ENCODE data around the gene FGFBP3.
A peak's percentile ranks its signal among the peaks of the same experiment; 100 is the strongest.
"Not testable (repeated sequence)": the region's sequence is repeated elsewhere in the genome, so short reads cannot be mapped to it uniquely, and the experiment has no call there.

Gene FGFBP3

DNA sequence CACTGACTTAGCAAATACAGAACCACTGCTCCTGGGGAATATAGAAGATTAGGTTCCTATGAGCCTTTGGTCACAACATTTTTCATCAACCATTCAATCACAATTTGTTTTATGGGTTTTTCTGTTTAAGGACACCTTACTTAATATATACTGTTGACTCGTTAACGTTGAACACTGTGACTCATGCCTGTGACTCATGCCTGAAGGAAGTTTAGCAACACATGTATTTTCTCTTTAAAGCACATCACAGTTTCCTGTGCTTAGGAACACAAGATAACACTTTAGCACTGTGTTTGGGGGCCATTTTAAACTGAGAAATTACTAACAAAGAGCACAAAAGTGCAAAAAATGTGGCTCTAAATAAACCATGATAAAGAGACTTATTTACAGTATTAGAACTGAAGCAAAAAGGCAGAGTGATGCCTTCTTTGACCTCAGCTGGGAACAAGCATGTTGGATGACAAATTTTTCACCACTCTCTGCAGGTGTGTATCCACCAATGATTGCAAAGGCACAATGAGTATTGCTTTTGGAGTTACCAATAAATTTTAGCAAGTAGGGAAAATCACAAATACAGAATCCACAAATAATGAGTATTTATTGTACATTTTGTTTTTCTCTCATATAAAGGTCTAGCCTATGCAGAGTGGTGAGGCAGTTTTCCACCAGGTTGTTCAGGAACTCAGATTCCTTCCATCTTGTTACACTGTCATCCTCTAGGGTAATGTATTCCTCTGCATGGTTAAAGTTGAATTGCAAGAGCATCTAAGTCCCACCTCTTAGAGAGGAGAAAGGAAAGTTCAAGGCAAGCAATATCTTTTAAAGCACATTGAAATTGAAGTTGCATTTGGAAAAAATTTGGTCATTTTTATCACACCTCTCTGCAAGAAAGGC, 7.3 kb downstream of the FGFBP3 start:
- peak in 1 of 2 donors; percentile 21 for DNase-seq (ENCODE audit: low read depth in 2 of 2, low spot score in 1 of 2)

- no peak for DNase-seq (ENCODE audit: low read depth in 2 of 2, low spot score in 1 of 2)
These were observed 11.9 kb downstream of the FGFBP3 start for GRCh38 chr10:91897421-91897820.

DNA sequence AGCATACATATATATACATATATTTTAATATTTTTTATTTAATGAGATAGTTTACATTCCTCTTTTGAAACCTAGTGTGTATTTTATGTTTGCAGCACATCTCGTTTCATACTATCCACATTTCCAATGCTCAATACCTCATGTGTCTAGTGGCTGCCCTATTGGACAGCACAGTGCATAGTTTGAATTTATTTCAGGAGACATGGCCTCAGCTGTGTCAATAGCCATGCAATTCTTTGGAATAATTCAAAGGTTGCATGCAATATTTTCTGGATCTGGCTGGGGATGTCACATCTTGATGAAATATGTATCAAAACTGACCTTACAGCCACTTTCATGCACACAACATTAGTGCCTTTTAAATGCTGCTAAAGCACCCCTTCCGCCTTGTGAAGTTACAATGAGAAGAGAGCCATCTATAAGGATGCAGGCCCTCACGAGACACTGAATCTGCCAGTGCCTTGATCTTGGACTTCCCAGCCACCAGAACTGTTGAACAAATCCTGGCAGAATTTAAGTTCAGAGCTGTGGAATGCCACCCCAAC, 13.0 kb downstream of the FGFBP3 start:
- DNase-seq (ENCODE audit: low read depth in 2 of 2, low spot score in 1 of 2), result no peak

- not testable (repeated sequence) for DNase-seq (ENCODE audit: low read depth in 2 of 2, low spot score in 1 of 2)
These were observed 15.0 kb downstream of the FGFBP3 start for GRCh38 chr10:91894261-91894685.

- DNase-seq (ENCODE audit: low read depth in 2 of 2, low spot score in 1 of 2), result no peak
These were observed 16.2 kb downstream of the FGFBP3 start for GRCh38 chr10:91893051-91893450.

GRCh38 chr10:91891125-91892001, 17.9 kb downstream of the FGFBP3 start:
- no peak for DNase-seq (ENCODE audit: low read depth in 2 of 2, low spot score in 1 of 2)

GRCh38 chr10:91887272-91888076, 21.8 kb downstream of the FGFBP3 start:
- DNase-seq (ENCODE audit: low read depth in 2 of 2, low spot score in 1 of 2), result no peak

- no peak for DNase-seq (ENCODE audit: low read depth in 2 of 2, low spot score in 1 of 2)
These were observed 22.4 kb downstream of the FGFBP3 start for GRCh38 chr10:91886954-91887271.

- no peak for DNase-seq (ENCODE audit: low read depth in 2 of 2, low spot score in 1 of 2)
These were observed 23.8 kb downstream of the FGFBP3 start for GRCh38 chr10:91885362-91886079.

DNA sequence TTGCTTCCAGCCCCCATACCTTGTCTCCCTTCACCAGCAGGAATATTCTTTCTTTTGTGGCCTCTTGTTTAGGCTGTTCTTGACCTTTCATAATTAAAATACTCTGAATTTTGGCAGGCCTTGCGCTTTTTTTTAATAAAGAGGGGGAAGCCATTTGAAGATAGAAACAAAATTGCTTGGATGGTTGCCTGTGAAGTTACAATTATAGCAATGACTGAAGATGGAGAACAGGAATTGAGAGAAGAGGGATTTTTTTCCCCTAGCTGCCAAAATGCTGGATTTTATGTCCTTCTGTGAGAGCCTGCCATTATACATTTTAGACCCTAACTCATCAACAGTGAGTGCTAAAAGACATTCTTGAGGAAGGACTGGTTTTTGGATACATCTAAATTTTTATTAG, 24.8 kb downstream of the FGFBP3 start:
- DNase-seq (ENCODE audit: low read depth in 2 of 2, low spot score in 1 of 2), result no peak

GRCh38 chr10:91883549-91884444, 25.5 kb downstream of the FGFBP3 start:
- no peak for DNase-seq (ENCODE audit: low read depth in 2 of 2, low spot score in 1 of 2)

DNA sequence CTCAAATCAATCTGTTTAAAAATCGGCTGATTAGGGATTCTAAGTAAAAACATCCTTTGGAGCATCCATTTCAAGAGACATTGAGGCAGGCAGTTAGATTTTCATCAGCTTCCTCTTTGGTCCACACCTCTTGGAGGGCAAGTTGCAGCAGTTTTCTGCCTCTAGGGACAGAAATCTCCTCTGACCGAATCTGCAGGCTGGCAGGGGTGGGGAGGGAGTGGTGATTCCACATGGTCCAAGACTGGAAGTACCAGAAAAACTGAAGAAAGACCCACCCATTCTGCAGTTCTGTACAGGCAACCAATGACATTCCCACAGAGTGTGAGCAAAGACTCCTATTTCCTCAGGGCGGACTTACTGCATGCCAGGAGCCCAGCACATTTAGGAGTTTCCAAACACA, 29.0 kb downstream of the FGFBP3 start:
- no peak for DNase-seq (ENCODE audit: low read depth in 2 of 2, low spot score in 1 of 2)

GRCh38 chr10:91879515-91880170, 29.6 kb downstream of the FGFBP3 start:
- no peak for DNase-seq (ENCODE audit: low read depth in 2 of 2, low spot score in 1 of 2)

DNA sequence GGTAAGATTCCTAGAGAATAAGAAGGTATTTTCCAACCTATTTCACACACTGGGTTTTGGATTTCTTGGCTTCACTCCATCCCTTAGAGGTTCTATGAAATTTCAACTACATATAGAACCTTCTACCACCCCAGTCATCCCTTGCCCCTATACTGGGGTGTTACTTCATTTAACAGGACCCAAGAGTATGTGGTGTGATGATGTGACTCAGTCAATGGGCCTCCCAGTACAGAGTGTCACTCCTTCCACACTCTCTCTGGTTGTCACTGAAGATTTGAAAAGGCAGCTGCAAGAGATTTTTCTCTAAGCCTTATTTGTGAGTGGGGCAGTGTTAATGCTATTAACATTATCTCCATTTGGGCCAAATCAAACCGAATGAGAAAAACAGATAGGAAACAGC, 33.5 kb downstream of the FGFBP3 start:
- DNase-seq (ENCODE audit: low read depth in 2 of 2, low spot score in 1 of 2), result no peak

DNA sequence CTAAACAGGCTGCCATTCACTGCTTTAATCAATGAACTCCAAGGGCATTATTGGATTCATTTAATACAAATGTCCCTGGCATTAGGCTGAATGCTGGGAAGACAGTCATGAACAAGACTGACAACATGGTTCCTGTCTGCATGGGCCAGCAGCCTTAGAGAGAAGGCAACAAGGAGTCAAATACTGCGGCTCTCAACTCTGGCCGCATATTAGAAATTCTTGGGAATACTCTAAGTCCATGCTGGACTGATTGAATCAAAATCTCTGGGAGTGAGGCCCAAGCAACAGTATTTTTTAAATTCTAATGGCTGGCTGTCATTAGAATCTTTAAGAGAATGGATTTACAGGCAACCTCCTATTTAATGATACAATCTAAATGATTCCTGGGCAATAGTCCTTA, 34.1 kb downstream of the FGFBP3 start:
- no peak for DNase-seq (ENCODE audit: low read depth in 2 of 2, low spot score in 1 of 2)

GRCh38 chr10:91865562-91866081, 43.7 kb downstream of the FGFBP3 start:
- DNase-seq (ENCODE audit: low read depth in 2 of 2, low spot score in 1 of 2), result no peak

DNA sequence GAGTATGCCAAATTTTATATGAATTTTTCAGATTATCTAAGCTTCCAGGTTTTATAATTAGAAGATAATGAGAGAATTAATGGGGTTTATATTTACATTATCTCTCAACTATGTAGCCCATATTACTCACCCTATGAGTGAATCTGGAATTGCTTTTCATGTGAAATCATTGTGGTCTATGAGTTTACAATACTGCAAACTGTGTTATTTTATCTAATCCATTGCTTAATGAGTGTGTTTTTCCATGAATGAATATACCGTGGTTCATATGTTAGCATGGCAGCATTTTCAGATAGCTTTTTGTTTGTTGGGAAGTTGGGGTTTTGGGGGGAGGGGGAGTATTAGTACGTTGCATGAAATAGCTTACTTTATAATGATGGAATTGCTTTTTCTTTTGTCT, 44.5 kb downstream of the FGFBP3 start:
- no peak for DNase-seq (ENCODE audit: low read depth in 2 of 2, low spot score in 1 of 2)

DNA sequence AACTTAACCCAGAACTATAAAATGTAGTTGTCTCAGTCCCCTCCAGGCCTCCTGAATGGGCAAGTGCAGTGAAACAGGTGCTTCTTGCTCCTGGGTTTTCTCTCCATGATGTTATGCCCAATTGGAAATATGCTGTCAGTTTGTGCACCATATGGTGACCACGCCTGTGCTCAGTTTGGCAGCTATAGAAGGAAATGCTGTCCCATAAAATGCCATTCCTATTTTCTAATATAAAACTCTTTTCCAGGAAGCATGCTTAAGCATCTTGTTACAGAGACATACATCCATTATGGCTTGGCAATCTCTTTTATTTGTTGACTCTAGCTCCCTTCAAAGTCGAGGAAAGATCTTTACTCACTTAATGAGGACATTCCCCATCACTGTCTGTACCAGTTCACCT, 45.2 kb downstream of the FGFBP3 start:
- DNase-seq (ENCODE audit: low read depth in 2 of 2, low spot score in 1 of 2), result no peak

- DNase-seq (ENCODE audit: low read depth in 2 of 2, low spot score in 1 of 2), result no peak
These were observed 48.4 kb downstream of the FGFBP3 start for GRCh38 chr10:91860885-91861284.

All from stimulated activated CD8-positive, alpha-beta memory T cell treated with anti-CD3 and anti-CD28 coated beads, Interleukin-4, amount 100 ng/mL, for 1 hour (primary cell).